MCF 10A (cell line): Measurements from ENCODE around the gene ZNF683. TPM values are rescaled to one million over a fixed set of nuclear protein-coding genes. Genes with fewer than 3 reads are reported as not detected.

Source experiments
- BruUV-seq: library from RNA; stranded (reverse); fragments of 400-500 nt; replicated peaks from 2 replicates; lab custom pipeline; 2021; lab: Mats Ljungman, UMichigan
- CTCF ChIA-PET: fragments of 300-600 bp; sonication (Branson Sonifier 250); formaldehyde crosslinking; extraction: SDS; loops from one replicate; lab custom pipeline; 2021; ENCODE audit warnings: antibody characterized with exemption, inconsistent platforms; lab: Yijun Ruan, JAX
- POLR2A ChIA-PET: fragments of 300-600, 350-650 bp; sonication (Branson Sonifier 250); formaldehyde crosslinking; extraction: SDS; loops from one replicate; lab custom pipeline; 2020; ENCODE audit warnings: antibody characterized with exemption, inconsistent platforms; lab: Yijun Ruan, JAX
- DNase-seq: peaks from one replicate; pipeline ENCODE4 v3.0.0-alpha.2; 2018; ENCODE audit not compliant: unreplicated experiment
- H3K27ac Mint-ChIP-seq: one replicate; pipeline ENCODE4 v1.8.0; 2022; ENCODE audit warnings: mild to moderate bottlenecking, low read depth, mixed read lengths; ENCODE audit not compliant: unreplicated experiment
- H3K27me3 Mint-ChIP-seq: one replicate; pipeline ENCODE4 v1.8.0; 2022; ENCODE audit warnings: mixed read lengths; ENCODE audit not compliant: insufficient read depth, unreplicated experiment
- H3K36me3 Mint-ChIP-seq: one replicate; pipeline ENCODE4 v1.8.0; 2022; ENCODE audit warnings: mild to moderate bottlenecking, moderate library complexity, mixed read lengths; ENCODE audit not compliant: insufficient read depth, unreplicated experiment
- H3K4me1 Mint-ChIP-seq: one replicate; pipeline ENCODE4 v1.8.0; 2022; ENCODE audit warnings: mixed read lengths; ENCODE audit not compliant: insufficient read depth, unreplicated experiment
- H3K4me3 Mint-ChIP-seq: one replicate; pipeline ENCODE4 v1.8.0; 2022; ENCODE audit warnings: mild to moderate bottlenecking, moderate library complexity, mixed read lengths; ENCODE audit not compliant: unreplicated experiment
- H3K9me3 Mint-ChIP-seq: one replicate; pipeline ENCODE4 v1.8.0; 2022; ENCODE audit warnings: mixed read lengths; ENCODE audit not compliant: unreplicated experiment
- CTCF ChIP-seq: fragments of 200-600 bp; IDR thresholded peaks from one replicate; pipeline ENCODE4 v1.8.0; 2022; ENCODE audit warnings: antibody characterized with exemption, mild to moderate bottlenecking; ENCODE audit not compliant: unreplicated experiment
- intact Hi-C: fragments of 100-400 bp; cut with micrococcal nuclease; formaldehyde crosslinking; loops from 2 replicates; pipeline ENCODE4 v1.14.1; 2022
- total RNA-seq: library from RNA; stranded (reverse); gene quantifications from 2 replicates; pipeline ENCODE4 v1.2.3, GENCODE V29; 2022

ZNF683 gene
- total RNA-seq, 1 experiment from 2014 or later, result not detected

- Mint-ChIP-seq H3K27me3 (no peaks in the 10 kb centered on the region), H3K4me1 (peaks cover 10% of the 10 kb centered on the region), H3K27ac (no peak overlapping the region), H3K4me3 (no peak overlapping the region), H3K36me3 (peaks cover 3% of the 10 kb centered on the region), H3K9me3 (no peaks in the 10 kb centered on the region)
- BruUV-seq, result no TSS peak
- intact Hi-C loops, result no loop called here
- DNase-seq, result peak; percentile 72
- POLR2A ChIA-PET, result no interaction called here
- no peak for TF ChIP-seq CTCF
- CTCF ChIA-PET, result interaction anchor here (0.5 to 0.7 kb wide), 2 partner anchors 47 to 61 kb away, joined by 3 to 5 read pairs; no protein-coding TSS in a partner anchor
Measured at GRCh38 chr1:26372039-26372438, 511 bp downstream of the ZNF683 start.

GRCh38 chr1:26370591-26371382 is 1.8 kb downstream of the ZNF683 start:
- CTCF ChIA-PET, result interaction anchor here (0.7 to 1.3 kb wide), 2 partner anchors 13 to 49 kb away, joined by 3 read pairs; no protein-coding TSS in a partner anchor
- Mint-ChIP-seq H3K36me3 (no peaks in the 10 kb centered on the region), H3K4me3 (no peak overlapping the region), H3K9me3 (no peaks in the 10 kb centered on the region), H3K4me1 (peaks cover 10% of the 10 kb centered on the region), H3K27me3 (no peaks in the 10 kb centered on the region), H3K27ac (no peak overlapping the region)
- intact Hi-C loops, result no loop called here
- POLR2A ChIA-PET, result interaction anchor here (0.7 kb wide), 1 partner anchor 145 kb away, joined by 3 read pairs; no protein-coding TSS in a partner anchor
- no peak for TF ChIP-seq CTCF
- BruUV-seq, result no TSS peak
- no peak for DNase-seq

GRCh38 chr1:26368486-26368885 is 4.1 kb downstream of the ZNF683 start:
- DNase-seq, result no peak
- BruUV-seq, result no TSS peak
- ChIA-PET CTCF (no interaction called here), POLR2A (no interaction called here)
- H3K9me3 Mint-ChIP-seq, result no peaks in the 10 kb centered on the region
- intact Hi-C loops, result no loop called here
- peaks cover 15% of the 10 kb centered on the region for H3K4me1 Mint-ChIP-seq
- H3K27ac Mint-ChIP-seq, result no peak overlapping the region
- no peaks in the 10 kb centered on the region for H3K27me3 Mint-ChIP-seq
- no peak for TF ChIP-seq CTCF
- no peak overlapping the region for H3K4me3 Mint-ChIP-seq
- no peaks in the 10 kb centered on the region for H3K36me3 Mint-ChIP-seq

GRCh38 chr1:26368006-26368405 is 4.5 kb downstream of the ZNF683 start:
- no peaks in the 10 kb centered on the region for H3K36me3 Mint-ChIP-seq
- no peaks in the 10 kb centered on the region for H3K9me3 Mint-ChIP-seq
- TF ChIP-seq CTCF, result no peak
- H3K27ac Mint-ChIP-seq, result no peak overlapping the region
- no peak for DNase-seq
- no peaks in the 10 kb centered on the region for H3K27me3 Mint-ChIP-seq
- intact Hi-C loops, result no loop called here
- no TSS peak for BruUV-seq
- peaks cover 19% of the 10 kb centered on the region for H3K4me1 Mint-ChIP-seq
- ChIA-PET POLR2A (no interaction called here), CTCF (no interaction called here)
- H3K4me3 Mint-ChIP-seq, result no peak overlapping the region
